Fibroblast of mammary gland (primary cell): ENCODE measurements around the gene CDK14.

Experiments
- DNase-seq: peaks from one replicate; pipeline ENCODE4 v3.0.0-alpha.2; 2010; ENCODE audit warnings: low read depth
- H3K4me3 ChIP-seq: 2 replicates; pipeline ENCODE4 v1.5.1; 2011; ENCODE audit warnings: low read depth, mild to moderate bottlenecking, low read length, moderate library complexity; ENCODE audit not compliant: control insufficient read depth
- TF ChIP-seq, protein P1 (sequence below): conservative IDR thresholded peaks from 2 replicates; pipeline ENCODE4 v1.5.1; 2011; ENCODE audit warnings: low read depth, low read length, inconsistent platforms; ENCODE audit not compliant: control insufficient read depth, insufficient read depth

The CDK14 gene

GRCh38 chr7:90603346-90603745, 7.2 kb downstream of the CDK14 start:
- TF ChIP-seq, protein P1, sequence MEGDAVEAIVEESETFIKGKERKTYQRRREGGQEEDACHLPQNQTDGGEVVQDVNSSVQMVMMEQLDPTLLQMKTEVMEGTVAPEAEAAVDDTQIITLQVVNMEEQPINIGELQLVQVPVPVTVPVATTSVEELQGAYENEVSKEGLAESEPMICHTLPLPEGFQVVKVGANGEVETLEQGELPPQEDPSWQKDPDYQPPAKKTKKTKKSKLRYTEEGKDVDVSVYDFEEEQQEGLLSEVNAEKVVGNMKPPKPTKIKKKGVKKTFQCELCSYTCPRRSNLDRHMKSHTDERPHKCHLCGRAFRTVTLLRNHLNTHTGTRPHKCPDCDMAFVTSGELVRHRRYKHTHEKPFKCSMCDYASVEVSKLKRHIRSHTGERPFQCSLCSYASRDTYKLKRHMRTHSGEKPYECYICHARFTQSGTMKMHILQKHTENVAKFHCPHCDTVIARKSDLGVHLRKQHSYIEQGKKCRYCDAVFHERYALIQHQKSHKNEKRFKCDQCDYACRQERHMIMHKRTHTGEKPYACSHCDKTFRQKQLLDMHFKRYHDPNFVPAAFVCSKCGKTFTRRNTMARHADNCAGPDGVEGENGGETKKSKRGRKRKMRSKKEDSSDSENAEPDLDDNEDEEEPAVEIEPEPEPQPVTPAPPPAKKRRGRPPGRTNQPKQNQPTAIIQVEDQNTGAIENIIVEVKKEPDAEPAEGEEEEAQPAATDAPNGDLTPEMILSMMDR = no peak
- H3K4me3 ChIP-seq = no peak overlapping the region
- DNase-seq = no peak

- no peak for DNase-seq
- TF ChIP-seq, protein P1 = no peak
- no peak overlapping the region for H3K4me3 ChIP-seq
Measured at GRCh38 chr7:90604383-90604782, 8.3 kb downstream of the CDK14 start.

DNA sequence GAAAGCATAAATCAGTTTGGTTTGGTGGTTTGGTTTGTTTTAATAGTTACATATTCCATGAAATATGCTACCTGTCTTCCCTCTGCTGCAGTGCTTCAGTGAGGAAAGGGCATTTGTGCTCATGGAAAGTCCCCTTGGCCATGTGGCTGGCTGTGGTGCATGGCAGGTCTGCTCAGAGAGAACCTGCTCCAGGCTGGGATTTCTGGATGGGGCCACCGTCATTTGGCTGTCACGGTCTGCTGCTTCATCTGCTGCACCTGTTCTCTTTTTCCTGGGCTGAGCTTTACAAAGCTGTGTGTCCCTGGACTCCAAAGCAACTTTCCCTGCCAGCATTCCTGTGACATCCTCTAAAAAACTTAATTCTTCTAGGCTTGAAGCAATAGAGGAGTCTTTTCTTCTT, 8.9 kb downstream of the CDK14 start:
- no peak for DNase-seq
- TF ChIP-seq, protein P1 = no peak

DNA sequence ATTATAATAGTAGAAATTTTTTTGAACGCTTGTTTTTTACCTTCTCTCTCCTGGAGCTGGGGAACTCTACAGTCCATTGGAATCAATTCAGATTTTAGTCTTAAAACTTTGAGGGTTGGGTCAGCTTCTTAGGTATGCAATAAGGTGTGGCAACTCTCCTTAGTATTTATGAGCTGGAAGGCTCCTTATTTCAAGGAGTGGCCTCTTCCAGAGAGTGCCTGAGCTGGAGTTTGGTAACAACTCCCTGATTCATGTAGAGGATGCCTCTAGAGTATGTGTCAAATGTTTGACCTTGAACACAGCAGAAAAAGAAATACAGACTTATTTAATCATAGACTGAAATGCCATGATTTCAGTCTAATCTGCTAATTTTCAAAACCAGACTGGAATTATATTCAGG, 11.1 kb downstream of the CDK14 start:
- no peak overlapping the region for H3K4me3 ChIP-seq
- TF ChIP-seq, protein P1 = no peak
- DNase-seq = peak; percentile 20

More for the DNA sequence above, 8.9 kb downstream of the CDK14 start:
- no peak overlapping the region for H3K4me3 ChIP-seq

DNA sequence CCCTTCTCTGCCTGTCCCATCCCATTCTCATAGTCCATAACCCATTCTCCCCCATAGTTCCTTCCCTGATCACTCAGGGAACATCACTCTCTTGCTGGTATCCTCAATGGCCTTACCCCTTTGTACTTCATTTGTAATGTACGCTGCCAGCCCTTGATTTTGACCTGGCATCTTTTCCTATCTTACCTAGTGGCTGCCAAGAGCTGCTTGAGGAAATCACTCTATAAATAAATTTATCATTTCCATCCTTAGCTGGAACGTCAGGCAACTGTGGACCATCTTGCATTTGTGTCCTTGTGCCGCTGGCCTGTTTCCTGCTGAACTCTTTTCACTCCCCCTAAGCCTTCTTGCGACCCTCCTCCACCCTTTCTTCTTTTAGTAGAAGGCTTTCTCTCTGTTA, 14.0 kb downstream of the CDK14 start:
- TF ChIP-seq, protein P1 = no peak
- DNase-seq = no peak
- H3K4me3 ChIP-seq = no peak overlapping the region

GRCh38 chr7:90611115-90611514, 15.0 kb downstream of the CDK14 start:
- H3K4me3 ChIP-seq = no peak overlapping the region
- TF ChIP-seq, protein P1 = no peak
- peak; percentile 49 for DNase-seq

DNA sequence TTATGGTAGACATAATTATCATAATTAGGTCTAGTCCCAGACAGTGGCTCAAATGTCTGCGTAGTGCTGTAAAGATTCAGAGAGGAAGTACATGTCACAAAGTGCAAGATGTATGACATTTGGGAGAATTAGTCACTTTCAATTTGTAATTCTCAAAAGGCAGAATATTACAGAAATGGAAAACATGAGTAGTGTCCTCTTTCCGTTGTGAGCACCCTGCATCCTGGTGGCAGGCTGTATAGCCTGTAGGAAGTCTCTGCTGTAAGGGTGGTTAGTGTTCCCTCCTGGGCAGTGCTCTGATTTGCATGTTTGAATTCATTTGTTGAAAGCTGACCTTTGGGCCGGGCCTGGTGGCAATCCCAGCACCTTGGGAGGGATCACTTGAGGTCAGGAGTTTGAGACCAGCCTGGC, 17.0 kb downstream of the CDK14 start:
- H3K4me3 ChIP-seq = no peak overlapping the region
- TF ChIP-seq, protein P1 = no peak
- DNase-seq = peak; percentile 61
